ENCODE measurements around the gene CASP2. TPM values are rescaled to one million over a fixed set of nuclear protein-coding genes. Genes with fewer than 3 reads are reported as not detected.

The CASP2 gene
- total and polyA plus RNA-seq, 4 donors, result 7.7 to 40.0 (median 23.3) TPM

DNA sequence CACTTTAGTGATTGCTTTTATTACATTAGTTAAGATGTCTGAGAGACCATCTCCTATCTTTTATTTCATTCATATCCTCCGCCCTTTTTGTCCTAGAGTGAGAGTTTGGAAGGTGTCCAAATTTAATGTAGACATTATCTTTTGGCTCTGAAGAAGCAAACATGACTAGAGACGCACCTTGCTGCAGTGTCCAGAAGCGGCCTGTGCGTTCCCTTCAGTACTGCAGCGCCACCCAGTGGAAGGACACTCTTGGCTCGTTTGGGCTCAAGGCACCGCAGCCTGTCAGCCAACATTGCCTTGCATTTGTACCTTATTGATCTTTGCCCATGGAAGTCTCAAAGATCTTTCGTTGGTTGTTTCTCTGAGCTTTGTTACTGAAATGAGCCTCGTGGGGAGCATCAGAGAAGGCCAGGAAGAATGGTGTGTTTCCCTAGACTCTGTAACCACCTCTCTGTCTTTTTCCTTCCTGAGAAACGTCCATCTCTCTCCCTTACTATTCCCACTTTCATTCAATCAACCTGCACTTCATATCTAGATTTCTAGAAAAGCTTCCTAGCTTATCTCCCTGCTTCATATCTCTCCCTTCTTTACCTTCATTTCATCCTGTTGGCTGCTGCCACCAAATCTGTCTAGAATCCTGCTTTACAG lies 17.4 kb downstream of the CASP2 start:
- H3K4me1 ChIP-seq (ENCODE audit: control insufficient read depth in 5 of 5, insufficient read depth in 5 of 5, low read length in 5 of 5), result peaks cover 0 to 3% (median 0%) of the 10 kb centered on the region in 5 donors
- no peaks in the 10 kb centered on the region for H3K27me3 ChIP-seq (ENCODE audit: control insufficient read depth in 3 of 3, insufficient read depth in 3 of 3, low read length in 2 of 3)
- DNase-seq (peak in 1 of 3 donors; percentile 44), ATAC-seq (ENCODE audit: insufficient read depth, low FRiP score) (peak; percentile 78)
- H3K36me3 ChIP-seq (ENCODE audit: control insufficient read depth in 4 of 4, insufficient read depth in 4 of 4, low read length in 4 of 4), result peaks cover 31 to 60% (median 41%) of the 10 kb centered on the region in 4 donors
- no peaks in the 10 kb centered on the region for H3K9me3 ChIP-seq (ENCODE audit: control insufficient read depth in 4 of 4, insufficient read depth in 3 of 4, low read length in 3 of 4)
- 66 to 67% methylated on average over 10 of the region's 10 CpGs for WGBS, 2 donors
- TF ChIP-seq, protein P1, sequence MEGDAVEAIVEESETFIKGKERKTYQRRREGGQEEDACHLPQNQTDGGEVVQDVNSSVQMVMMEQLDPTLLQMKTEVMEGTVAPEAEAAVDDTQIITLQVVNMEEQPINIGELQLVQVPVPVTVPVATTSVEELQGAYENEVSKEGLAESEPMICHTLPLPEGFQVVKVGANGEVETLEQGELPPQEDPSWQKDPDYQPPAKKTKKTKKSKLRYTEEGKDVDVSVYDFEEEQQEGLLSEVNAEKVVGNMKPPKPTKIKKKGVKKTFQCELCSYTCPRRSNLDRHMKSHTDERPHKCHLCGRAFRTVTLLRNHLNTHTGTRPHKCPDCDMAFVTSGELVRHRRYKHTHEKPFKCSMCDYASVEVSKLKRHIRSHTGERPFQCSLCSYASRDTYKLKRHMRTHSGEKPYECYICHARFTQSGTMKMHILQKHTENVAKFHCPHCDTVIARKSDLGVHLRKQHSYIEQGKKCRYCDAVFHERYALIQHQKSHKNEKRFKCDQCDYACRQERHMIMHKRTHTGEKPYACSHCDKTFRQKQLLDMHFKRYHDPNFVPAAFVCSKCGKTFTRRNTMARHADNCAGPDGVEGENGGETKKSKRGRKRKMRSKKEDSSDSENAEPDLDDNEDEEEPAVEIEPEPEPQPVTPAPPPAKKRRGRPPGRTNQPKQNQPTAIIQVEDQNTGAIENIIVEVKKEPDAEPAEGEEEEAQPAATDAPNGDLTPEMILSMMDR (IDR thresholded peaks at IDR 0.05; ENCODE audit: control extremely low read depth, extremely low read depth), result peak; percentile 37
- H3K9ac ChIP-seq (ENCODE audit: insufficient read depth in 1 of 2, low read length in 2 of 2), result no peak overlapping the region
- H3K4me3 ChIP-seq, result no peak overlapping the region
- H3K27ac ChIP-seq (ENCODE audit: low read depth in 1 of 2, low read length in 1 of 2), result no peak overlapping the region

GRCh38 chr7:143308632-143309031 lies 20.5 kb downstream of the CASP2 start:
- 96% methylated on average over 2 of the region's 2 CpGs for whole genome bisulfite sequencing, 2 donors
- no peaks in the 10 kb centered on the region for H3K9me3 ChIP-seq (ENCODE audit: control insufficient read depth in 4 of 4, insufficient read depth in 3 of 4, low read length in 3 of 4)
- no peak overlapping the region for H3K4me3 ChIP-seq
- no peak overlapping the region for H3K9ac ChIP-seq (ENCODE audit: insufficient read depth in 1 of 2, low read length in 2 of 2)
- no peaks in the 10 kb centered on the region for H3K4me1 ChIP-seq (ENCODE audit: control insufficient read depth in 5 of 5, insufficient read depth in 5 of 5, low read length in 5 of 5)
- no peak overlapping the region for H3K27ac ChIP-seq (ENCODE audit: low read depth in 1 of 2, low read length in 1 of 2)
- ATAC-seq (ENCODE audit: insufficient read depth, low FRiP score) (no peak), DNase-seq (no peak)
- TF ChIP-seq, protein P1 (IDR thresholded peaks at IDR 0.05; ENCODE audit: control extremely low read depth, extremely low read depth), result no peak
- H3K27me3 ChIP-seq (ENCODE audit: control insufficient read depth in 3 of 3, insufficient read depth in 3 of 3, low read length in 2 of 3), result no peaks in the 10 kb centered on the region
- peaks cover 14 to 36% (median 23%) of the 10 kb centered on the region in 4 donors for H3K36me3 ChIP-seq (ENCODE audit: control insufficient read depth in 4 of 4, insufficient read depth in 4 of 4, low read length in 4 of 4)

DNA sequence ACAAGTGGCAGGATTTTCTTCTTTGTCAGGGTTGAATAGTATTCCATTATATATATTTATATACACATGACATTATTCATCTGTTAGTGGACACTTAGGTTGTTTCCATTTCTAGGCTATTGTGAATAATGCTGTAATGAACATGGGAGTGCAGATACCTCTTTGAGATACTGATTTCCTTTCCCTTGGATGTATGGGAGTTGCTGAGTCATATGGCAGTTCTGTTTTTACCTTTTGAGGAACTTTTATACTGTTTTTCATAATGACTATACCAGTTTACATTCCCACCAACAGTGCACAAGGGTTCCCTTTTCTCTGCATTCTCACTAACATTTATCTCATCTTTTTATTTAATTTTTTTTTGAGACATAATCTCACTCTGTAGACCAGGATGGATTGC lies 26.0 kb downstream of the CASP2 start:
- H3K27me3 ChIP-seq (ENCODE audit: control insufficient read depth in 3 of 3, insufficient read depth in 3 of 3, low read length in 2 of 3), result no peaks in the 10 kb centered on the region
- H3K4me1 ChIP-seq (ENCODE audit: control insufficient read depth in 5 of 5, insufficient read depth in 5 of 5, low read length in 5 of 5), result no peaks in the 10 kb centered on the region
- H3K27ac ChIP-seq (ENCODE audit: low read depth in 1 of 2, low read length in 1 of 2), result no peak overlapping the region
- TF ChIP-seq, protein P1 (IDR thresholded peaks at IDR 0.05; ENCODE audit: control extremely low read depth, extremely low read depth), result no peak
- H3K9ac ChIP-seq (ENCODE audit: insufficient read depth in 1 of 2, low read length in 2 of 2), result no peak overlapping the region
- H3K36me3 ChIP-seq (ENCODE audit: control insufficient read depth in 4 of 4, insufficient read depth in 4 of 4, low read length in 4 of 4), result no peaks in the 10 kb centered on the region
- DNase-seq (no peak), ATAC-seq (ENCODE audit: insufficient read depth, low FRiP score) (no peak)
- H3K4me3 ChIP-seq, result no peak overlapping the region
- no peaks in the 10 kb centered on the region for H3K9me3 ChIP-seq (ENCODE audit: control insufficient read depth in 4 of 4, insufficient read depth in 3 of 4, low read length in 3 of 4)

DNA sequence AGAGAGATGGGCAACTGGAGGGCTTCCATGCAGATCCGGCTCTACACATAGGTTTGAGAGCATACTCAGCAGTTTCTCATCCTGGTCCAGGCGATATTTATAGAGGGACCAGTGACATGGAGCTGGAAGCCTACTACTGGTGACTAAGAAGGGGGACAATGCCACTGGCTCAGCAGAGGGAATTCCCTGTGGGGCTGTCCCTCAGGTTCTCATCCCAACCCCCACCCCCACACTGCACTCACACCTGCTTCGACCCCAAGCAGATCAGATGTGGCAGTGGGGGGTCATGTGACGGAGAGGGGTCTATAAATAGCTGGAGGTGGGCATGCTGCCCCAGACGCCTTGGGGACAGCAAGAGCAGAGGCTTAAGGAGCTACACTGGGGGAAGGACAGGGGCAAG lies 27.6 kb downstream of the CASP2 start, which contains the start of gene CLCN1:
CLCN1 (plus strand) TSS at position 336 of the 400 bp plus-strand sequence. CDS start 102 bp downstream, outside the sequence.
- H3K9me3 ChIP-seq (ENCODE audit: control insufficient read depth in 4 of 4, insufficient read depth in 3 of 4, low read length in 3 of 4), result no peaks in the 10 kb centered on the region
- no peaks in the 10 kb centered on the region for H3K36me3 ChIP-seq (ENCODE audit: control insufficient read depth in 4 of 4, insufficient read depth in 4 of 4, low read length in 4 of 4)
- no peak within 1 kb of the TSS for H3K4me3 ChIP-seq
- TF ChIP-seq, protein P1 (IDR thresholded peaks at IDR 0.05; ENCODE audit: control extremely low read depth, extremely low read depth), result no peak
- no peak within 1 kb of the TSS for H3K9ac ChIP-seq (ENCODE audit: insufficient read depth in 1 of 2, low read length in 2 of 2)
- no peaks in the 10 kb centered on the region for H3K4me1 ChIP-seq (ENCODE audit: control insufficient read depth in 5 of 5, insufficient read depth in 5 of 5, low read length in 5 of 5)
- WGBS, 2 donors, result 88 to 93% methylated on average over 5 of the region's 5 CpGs
- ATAC-seq (ENCODE audit: insufficient read depth, low FRiP score), result no peak
- DNase-seq, result no peak
- H3K27me3 ChIP-seq (ENCODE audit: control insufficient read depth in 3 of 3, insufficient read depth in 3 of 3, low read length in 2 of 3), result no peaks in the 10 kb centered on the region
- H3K27ac ChIP-seq (ENCODE audit: low read depth in 1 of 2, low read length in 1 of 2), result no peak within 1 kb of the TSS
